H9 (cell line): Measurements from ENCODE around the gene MB. TPM values are rescaled to one million over a fixed set of nuclear protein-coding genes. Genes with fewer than 3 reads are reported as not detected.

ENCODE experiments used
- DNase-seq: peaks from one replicate; pipeline ENCODE4 v3.0.0-alpha.2; 2017
- H2AFZ ChIP-seq: one replicate; pipeline ENCODE4 v1.6.1; 2013; ENCODE audit warnings: mild to moderate bottlenecking, low read length, control low read depth, moderate library complexity
- H2AK5ac ChIP-seq: 2 replicates; pipeline ENCODE4 v1.6.1; 2013; ENCODE audit warnings: low read length, control low read depth, mixed read lengths; ENCODE audit not compliant: insufficient read length
- H2BK120ac ChIP-seq: one replicate; pipeline ENCODE4 v1.6.1; 2013; ENCODE audit warnings: low read depth, mild to moderate bottlenecking, low read length, control low read depth, inconsistent platforms; ENCODE audit not compliant: poor library complexity, severe bottlenecking
- H2BK12ac ChIP-seq: 2 replicates; pipeline ENCODE4 v1.6.1; 2013; ENCODE audit warnings: low read length, control low read depth, mixed read lengths, low read depth; ENCODE audit not compliant: insufficient read length
- H2BK15ac ChIP-seq: 2 replicates; pipeline ENCODE4 v1.6.1; 2013; ENCODE audit warnings: low read depth, low read length, control low read depth
- H2BK20ac ChIP-seq: one replicate; pipeline ENCODE4 v1.6.1; 2013; ENCODE audit warnings: low read depth, mild to moderate bottlenecking, low read length, control low read depth, inconsistent platforms; ENCODE audit not compliant: poor library complexity, severe bottlenecking
- H2BK5ac ChIP-seq: 2 replicates; pipeline ENCODE4 v1.6.1; 2013; ENCODE audit warnings: low read length, control low read depth, mixed read lengths; ENCODE audit not compliant: insufficient read length
- H3K14ac ChIP-seq: 2 replicates; pipeline ENCODE4 v1.6.1; 2013; ENCODE audit warnings: low read length, control low read depth; ENCODE audit not compliant: insufficient read depth
- H3K18ac ChIP-seq: 2 replicates; pipeline ENCODE4 v1.6.1; 2013; ENCODE audit warnings: low read depth, mild to moderate bottlenecking, mixed read lengths, low read length, control low read depth; ENCODE audit not compliant: insufficient read length
- H3K23ac ChIP-seq: 2 replicates; pipeline ENCODE4 v1.6.1; 2013; ENCODE audit warnings: low read length, control low read depth, mixed read lengths, low read depth; ENCODE audit not compliant: insufficient read length
- H3K23me2 ChIP-seq: 2 replicates; pipeline ENCODE4 v1.6.1; 2013; ENCODE audit warnings: low read depth, mild to moderate bottlenecking, mixed read lengths, low read length, control low read depth; ENCODE audit not compliant: insufficient read length, poor library complexity, severe bottlenecking
- H3K27ac ChIP-seq: 2 replicates; pipeline ENCODE4 v1.5.1; 2013; ENCODE audit warnings: low read length, control low read depth, mixed read lengths, low read depth; ENCODE audit not compliant: insufficient read length
- H3K27me3 ChIP-seq: 2 replicates; pipeline ENCODE4 v1.6.1; 2013; ENCODE audit warnings: low read length, control low read depth, inconsistent platforms; ENCODE audit not compliant: insufficient read depth
- H3K4ac ChIP-seq: 2 replicates; pipeline ENCODE4 v1.6.1; 2013; ENCODE audit warnings: low read depth, mild to moderate bottlenecking, control low read depth, inconsistent platforms, low read length, moderate library complexity
- H3K4me1 ChIP-seq: 2 replicates; pipeline ENCODE4 v1.6.1; 2013; ENCODE audit warnings: low read length, control low read depth, inconsistent platforms; ENCODE audit not compliant: insufficient read depth
- H3K4me2 ChIP-seq: 2 replicates; pipeline ENCODE4 v1.6.1; 2013; ENCODE audit warnings: low read length, control low read depth, mixed read lengths; ENCODE audit not compliant: insufficient read length, insufficient read depth
- H3K56ac ChIP-seq: 2 replicates; pipeline ENCODE4 v1.6.1; 2013; ENCODE audit warnings: low read depth, mild to moderate bottlenecking, mixed read lengths, low read length, control low read depth; ENCODE audit not compliant: insufficient read length
- H3K79me1 ChIP-seq: 2 replicates; pipeline ENCODE4 v1.6.1; 2013; ENCODE audit warnings: low read depth, mild to moderate bottlenecking, moderate library complexity, low read length, control low read depth, inconsistent platforms; ENCODE audit not compliant: insufficient read depth, poor library complexity, severe bottlenecking
- H3K79me2 ChIP-seq: 2 replicates; pipeline ENCODE4 v1.6.1; 2013; ENCODE audit warnings: low read length, control low read depth, inconsistent platforms; ENCODE audit not compliant: insufficient read depth
- H3K9ac ChIP-seq: 2 replicates; pipeline ENCODE4 v1.6.1; 2013; ENCODE audit warnings: low read length, control low read depth, mixed read lengths; ENCODE audit not compliant: insufficient read length; ENCODE audit errors: extremely low read depth
- H3K9me3 ChIP-seq: one replicate; pipeline ENCODE4 v1.6.1; 2013; ENCODE audit warnings: low read depth, low read length, inconsistent platforms; ENCODE audit not compliant: control insufficient read depth
- H3T11ph ChIP-seq: one replicate; pipeline ENCODE4 v1.6.1; 2013; ENCODE audit warnings: mild to moderate bottlenecking, low read length, control low read depth, inconsistent platforms
- H4K20me1 ChIP-seq: one replicate; pipeline ENCODE4 v1.6.1; 2013; ENCODE audit not compliant: control insufficient read depth, insufficient read length, insufficient read depth
- H4K5ac ChIP-seq: 2 replicates; pipeline ENCODE4 v1.6.1; 2013; ENCODE audit warnings: low read depth, mild to moderate bottlenecking, mixed read lengths, low read length, control low read depth; ENCODE audit not compliant: insufficient read length
- H4K8ac ChIP-seq: replicated peaks from 2 replicates; pipeline ENCODE4 v1.6.1; 2013; ENCODE audit warnings: low read length, control low read depth, mixed read lengths, low read depth; ENCODE audit not compliant: insufficient read length
- H4K91ac ChIP-seq: 2 replicates; pipeline ENCODE4 v1.6.1; 2013; ENCODE audit warnings: low read depth, mild to moderate bottlenecking, moderate library complexity, mixed read lengths, low read length, control low read depth; ENCODE audit not compliant: insufficient read length
- H3K27ac Mint-ChIP-seq, 3 experiments: 2 replicates in 2 of 3; 3 replicates in 1 of 3; pipeline ENCODE4 v1.8.0; 2020 to 2021; ENCODE audit warnings: mixed read lengths in 3 of 3, mild to moderate bottlenecking in 1 of 3, moderate library complexity in 1 of 3
- H3K27me3 Mint-ChIP-seq: 2 replicates; pipeline ENCODE4 v1.8.0; 2021; ENCODE audit warnings: low read depth, mild to moderate bottlenecking, moderate library complexity, mixed read lengths
- H3K36me3 Mint-ChIP-seq, 3 experiments: 2 replicates in 2 of 3; 3 replicates in 1 of 3; pipeline ENCODE4 v1.8.0; 2020 to 2021; ENCODE audit warnings: low read depth in 3 of 3, mixed read lengths in 3 of 3; ENCODE audit not compliant: insufficient read depth in 1 of 3
- H3K4me1 Mint-ChIP-seq, 2 experiments: 2 replicates each; pipeline ENCODE4 v1.8.0; 2020; ENCODE audit warnings: mixed read lengths in 2 of 2
- H3K4me3 Mint-ChIP-seq, 2 experiments: 2 replicates in 1 of 2; 3 replicates in 1 of 2; pipeline ENCODE4 v1.8.0; 2020 to 2021; ENCODE audit warnings: mild to moderate bottlenecking in 2 of 2, mixed read lengths in 2 of 2, moderate library complexity in 1 of 2
- H3K9me3 Mint-ChIP-seq, 2 experiments: 2 replicates in 1 of 2; 3 replicates in 1 of 2; pipeline ENCODE4 v1.8.0; 2020; ENCODE audit warnings: mild to moderate bottlenecking in 2 of 2, mixed read lengths in 2 of 2, moderate library complexity in 1 of 2
- WGBS: extraction: QIAGEN DNeasy Blood & Tissue Kit; methylation state at CpG from one replicate; pipeline ENCODE4 v1.1.7; 2013; ENCODE audit warnings: missing lambda C conversion rate, low lambda C conversion rate, mixed read lengths; ENCODE audit not compliant: insufficient read length; ENCODE audit errors: extremely low coverage; 5-methylcytosine and 5-hydroxymethylcytosine counted together
- total RNA-seq: library from RNA; stranded (reverse); gene quantifications from 2 replicates; pipeline ENCODE4 v1.2.1, GENCODE V29; 2021
- TF ChIP-seq, protein P1 (sequence below): fragments of 200-600 bp; sonication (generic); conservative IDR thresholded peaks from 3 replicates; pipeline ENCODE4 v1.8.0; 2021; ENCODE audit warnings: antibody characterized with exemption, mild to moderate bottlenecking

Gene MB
- total RNA-seq, 1 experiment from 2014 or later = 0.55 TPM

DNA sequence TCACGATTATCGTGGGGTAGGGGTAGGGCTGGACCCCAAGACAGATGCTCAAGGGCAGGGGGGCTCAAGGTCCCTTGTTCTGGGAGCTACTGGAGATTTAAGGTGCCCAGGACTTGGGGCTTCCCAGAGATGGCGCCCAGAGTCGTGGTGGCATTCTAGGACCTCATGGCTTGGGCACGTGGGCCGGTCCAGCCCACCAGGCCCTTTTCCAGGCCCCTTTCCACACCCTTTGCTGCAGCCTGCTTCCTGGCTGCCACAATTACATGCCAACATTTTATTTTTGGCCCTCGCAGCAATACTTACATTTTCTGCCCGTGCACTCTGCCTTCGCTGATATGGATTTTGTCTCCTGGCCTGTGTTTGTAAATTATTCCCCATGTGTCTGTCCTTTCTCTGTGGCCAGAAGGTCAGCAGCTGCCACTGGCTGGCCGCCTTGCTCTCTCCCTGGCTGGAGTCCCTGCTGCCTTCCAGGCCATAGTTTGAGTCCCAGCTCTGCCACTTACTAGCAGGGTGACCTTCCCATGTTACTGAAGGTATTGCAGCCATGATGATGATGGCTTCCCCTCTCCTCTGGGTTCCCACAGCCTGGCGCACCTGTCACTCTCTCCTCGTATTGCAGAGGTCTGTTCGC is 11.2 kb downstream of the MB start:
- Histone ChIP-seq H3K9me3 (no peaks in the 10 kb centered on the region), H3K56ac (no peak overlapping the region), H2AFZ (no peak overlapping the region), H3K27me3 (no peaks in the 10 kb centered on the region), H3K4me1 (no peaks in the 10 kb centered on the region), H3K23me2 (no peaks in the 10 kb centered on the region), H2BK5ac (no peak overlapping the region), H3K9ac (no peak overlapping the region), H4K5ac (no peak overlapping the region), H4K91ac (no peak overlapping the region), H2AK5ac (no peak overlapping the region), H3K4me2 (no peak overlapping the region), H4K20me1 (no peaks in the 10 kb centered on the region), H2BK120ac (no peak overlapping the region), H3K18ac (no peak overlapping the region), H2BK15ac (no peak overlapping the region), H3K79me1 (no peaks in the 10 kb centered on the region), H3K14ac (no peak overlapping the region; the same call in 1 of the 2 replicates), H4K8ac (no peak overlapping the region), H3K27ac (no peak overlapping the region), H2BK20ac (no peak overlapping the region), H3K4ac (no peak overlapping the region), H2BK12ac (no peak overlapping the region), H3K23ac (no peak overlapping the region), H3T11ph (no peak overlapping the region), H3K79me2 (no peaks in the 10 kb centered on the region)
- peak overlapping the region in 1 of 3 experiments; percentile 7; a peak in 2 of 7 replicates for H3K27ac Mint-ChIP-seq
- peaks cover 2 to 4% of the 10 kb centered on the region in 2 experiments; a peak in 2 of 4 replicates for H3K4me1 Mint-ChIP-seq
- no peaks in the 10 kb centered on the region for H3K36me3 Mint-ChIP-seq
- TF ChIP-seq, protein P1, sequence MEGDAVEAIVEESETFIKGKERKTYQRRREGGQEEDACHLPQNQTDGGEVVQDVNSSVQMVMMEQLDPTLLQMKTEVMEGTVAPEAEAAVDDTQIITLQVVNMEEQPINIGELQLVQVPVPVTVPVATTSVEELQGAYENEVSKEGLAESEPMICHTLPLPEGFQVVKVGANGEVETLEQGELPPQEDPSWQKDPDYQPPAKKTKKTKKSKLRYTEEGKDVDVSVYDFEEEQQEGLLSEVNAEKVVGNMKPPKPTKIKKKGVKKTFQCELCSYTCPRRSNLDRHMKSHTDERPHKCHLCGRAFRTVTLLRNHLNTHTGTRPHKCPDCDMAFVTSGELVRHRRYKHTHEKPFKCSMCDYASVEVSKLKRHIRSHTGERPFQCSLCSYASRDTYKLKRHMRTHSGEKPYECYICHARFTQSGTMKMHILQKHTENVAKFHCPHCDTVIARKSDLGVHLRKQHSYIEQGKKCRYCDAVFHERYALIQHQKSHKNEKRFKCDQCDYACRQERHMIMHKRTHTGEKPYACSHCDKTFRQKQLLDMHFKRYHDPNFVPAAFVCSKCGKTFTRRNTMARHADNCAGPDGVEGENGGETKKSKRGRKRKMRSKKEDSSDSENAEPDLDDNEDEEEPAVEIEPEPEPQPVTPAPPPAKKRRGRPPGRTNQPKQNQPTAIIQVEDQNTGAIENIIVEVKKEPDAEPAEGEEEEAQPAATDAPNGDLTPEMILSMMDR = no peak
- H3K27me3 Mint-ChIP-seq = peaks cover 14% of the 10 kb centered on the region
- DNase-seq = no peak
- no CpG with 5 or more reads among the region's 13 CpGs for WGBS
- H3K4me3 Mint-ChIP-seq = no peak overlapping the region
- no peaks in the 10 kb centered on the region for H3K9me3 Mint-ChIP-seq
